ENCODE measurements around the gene DCAF11.

The DCAF11 gene

DNA sequence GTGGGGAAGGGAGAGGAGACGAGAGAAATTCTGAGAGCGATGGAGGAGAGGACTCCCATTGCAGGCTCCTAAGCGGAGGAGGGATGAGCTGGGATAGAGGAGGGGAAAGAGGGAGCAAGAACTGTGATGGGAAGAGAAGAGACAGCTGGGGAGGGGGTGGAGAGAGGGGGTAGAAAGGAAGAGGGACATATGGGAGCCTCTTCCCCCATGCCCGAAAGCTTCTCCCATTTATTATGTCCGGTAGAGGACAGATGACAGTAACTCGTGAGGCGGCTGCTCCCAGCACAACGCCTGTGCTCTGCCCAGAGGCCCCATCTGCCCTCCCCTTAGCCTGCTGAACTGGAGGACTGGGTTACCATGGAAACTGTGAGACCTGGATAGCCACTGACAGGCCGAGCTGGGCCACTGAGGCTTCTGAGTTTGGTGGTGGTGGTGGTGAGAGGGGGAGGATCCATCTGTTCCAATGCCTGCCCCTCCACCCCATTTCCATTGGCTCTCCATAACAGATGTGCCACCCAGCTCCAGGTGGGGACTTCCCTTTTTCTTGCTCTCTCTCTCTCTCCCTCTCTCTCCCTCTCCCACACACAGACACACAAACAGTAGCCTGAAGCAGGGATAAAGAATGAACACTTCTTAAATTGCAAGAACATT is 35.0 kb upstream of the DCAF11 start:
- no peak for DNase-seq

DNA sequence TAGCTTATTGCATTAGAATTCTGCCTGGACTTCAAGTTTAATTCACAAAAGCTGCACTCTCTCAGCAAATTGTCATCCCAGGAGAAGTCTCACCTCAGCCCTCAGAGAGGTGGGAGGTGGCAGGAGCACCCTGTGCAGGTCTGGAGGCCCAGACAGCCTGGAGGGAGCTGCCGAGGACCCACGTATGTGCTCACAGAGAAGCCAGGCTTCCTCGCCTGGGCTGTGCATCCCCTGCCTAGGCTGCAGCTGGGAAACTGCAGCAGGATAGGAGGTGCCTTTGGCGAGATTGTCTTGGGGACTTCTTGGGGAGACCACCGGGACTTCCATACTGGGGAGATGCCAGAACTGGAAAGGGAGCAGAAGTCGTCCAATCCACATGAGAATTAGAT is 34.4 kb upstream of the DCAF11 start:
- no peak for DNase-seq

DNA sequence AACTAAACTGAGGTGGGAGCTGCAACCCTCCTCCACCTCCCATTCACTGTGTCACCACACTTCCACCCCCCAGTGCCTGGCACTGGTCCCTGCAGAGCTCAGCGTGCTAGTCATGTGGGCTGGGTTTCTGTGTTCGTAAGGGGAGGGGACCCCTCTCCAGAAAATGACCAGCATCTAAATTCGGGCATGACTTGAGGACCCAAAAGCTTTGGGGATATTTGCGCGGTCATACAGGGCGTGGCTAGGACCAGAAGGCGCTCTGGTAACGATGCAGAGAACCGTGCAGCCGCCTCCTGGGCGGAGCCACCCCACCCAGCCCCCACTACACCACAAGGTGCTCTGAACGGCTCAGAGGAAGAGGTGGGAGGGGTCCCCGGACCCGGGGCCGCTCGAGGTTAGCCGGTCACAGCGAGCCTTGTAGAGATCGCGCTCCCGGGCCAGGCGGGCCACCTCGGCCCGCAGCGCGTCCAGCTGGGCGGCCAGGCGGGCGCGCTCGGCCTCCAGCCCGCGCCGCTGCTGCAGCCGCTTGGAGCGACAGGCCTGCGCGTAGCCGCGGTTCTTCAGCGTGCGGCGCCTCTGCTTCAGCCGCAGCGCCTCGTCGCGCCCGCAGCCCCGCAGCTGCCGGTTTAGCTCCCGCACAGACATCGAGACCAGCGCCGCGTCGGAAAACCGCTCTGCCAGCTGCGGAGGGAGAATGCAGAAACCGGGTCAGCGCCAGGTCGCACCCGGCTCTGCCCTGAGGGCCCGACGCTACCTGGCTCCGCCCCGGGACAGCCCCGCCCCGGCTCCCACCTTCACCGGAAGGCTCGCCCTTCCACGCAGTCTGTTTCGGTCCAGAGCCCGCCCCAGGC is 33.5 kb upstream of the DCAF11 start:
- DNase-seq = peak; percentile 44

DNA sequence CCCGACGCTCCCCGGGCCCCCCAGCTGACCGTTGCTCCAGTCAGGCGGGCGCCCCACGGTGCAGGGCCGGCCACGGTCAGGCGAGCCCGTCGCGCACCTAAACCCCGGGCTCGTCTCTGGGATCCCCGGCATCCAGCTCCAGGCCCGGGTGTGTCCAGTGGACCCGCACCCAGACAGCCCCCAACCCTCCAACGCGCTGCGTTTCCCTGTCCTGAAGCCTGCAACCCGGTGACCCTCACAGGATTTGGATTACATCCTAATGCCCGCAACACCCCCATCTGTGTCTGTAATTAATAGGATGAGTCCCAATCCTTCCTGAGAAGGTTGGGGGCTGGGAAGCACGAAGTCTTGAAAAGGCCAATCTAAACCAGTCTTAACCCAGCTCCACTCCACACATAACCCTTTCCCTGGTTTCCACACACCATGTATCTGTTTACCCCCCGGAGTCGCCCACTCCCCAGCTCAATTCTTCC is 32.8 kb upstream of the DCAF11 start:
- DNase-seq = no peak

DNA sequence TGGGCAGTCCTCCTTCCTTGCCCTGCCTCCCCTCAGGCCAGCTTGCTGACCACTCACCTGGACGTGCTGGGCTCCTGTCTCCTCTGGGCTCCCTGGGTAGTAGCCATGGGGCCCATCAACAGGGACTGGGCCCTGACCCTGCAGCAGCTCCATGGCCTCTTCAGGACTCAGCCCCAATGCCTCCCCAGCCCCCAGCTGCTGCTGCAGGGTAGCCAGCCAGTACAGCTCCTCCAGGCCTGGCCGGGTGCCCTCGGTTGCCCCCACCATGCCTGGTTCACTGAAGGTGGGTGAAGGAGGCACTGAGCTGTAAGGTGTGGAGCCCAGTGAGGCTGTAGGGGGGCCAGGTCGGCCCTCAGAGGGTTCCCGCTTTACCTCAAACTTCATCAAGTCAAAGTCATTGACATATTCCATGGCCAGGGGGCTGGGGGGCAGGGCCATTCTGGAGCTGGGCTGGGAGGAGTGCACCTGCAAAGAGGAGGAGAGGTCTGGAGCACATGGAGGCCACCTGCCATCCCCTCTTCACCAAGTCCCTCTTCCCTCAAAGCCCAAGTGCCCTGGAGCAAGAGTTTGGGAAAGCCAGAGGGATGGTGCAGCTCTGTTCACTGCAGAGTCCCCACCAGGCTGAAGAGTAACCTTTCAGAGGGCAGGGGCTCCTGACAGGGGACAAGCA is 32.0 kb upstream of the DCAF11 start:
- DNase-seq = no peak

DNA sequence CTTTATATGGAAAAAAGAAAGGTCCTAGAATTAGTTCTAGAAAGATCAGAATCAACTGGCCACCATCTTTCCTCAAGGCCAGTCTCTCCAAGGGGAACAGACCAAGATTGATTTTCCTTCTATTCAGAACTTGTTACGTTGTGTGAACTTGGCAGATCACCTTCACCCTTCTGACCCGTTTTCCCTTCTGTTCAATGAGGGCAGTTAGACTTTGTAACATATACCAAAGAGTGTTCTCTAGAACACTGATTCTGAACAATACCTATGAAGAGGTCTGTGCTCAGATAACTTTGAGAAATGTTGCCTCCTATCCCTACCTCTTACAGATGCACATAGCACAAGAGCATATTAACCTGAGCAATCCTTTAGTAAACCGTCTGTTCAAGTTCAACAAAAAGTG is 31.1 kb upstream of the DCAF11 start:
- no peak for DNase-seq

DNA sequence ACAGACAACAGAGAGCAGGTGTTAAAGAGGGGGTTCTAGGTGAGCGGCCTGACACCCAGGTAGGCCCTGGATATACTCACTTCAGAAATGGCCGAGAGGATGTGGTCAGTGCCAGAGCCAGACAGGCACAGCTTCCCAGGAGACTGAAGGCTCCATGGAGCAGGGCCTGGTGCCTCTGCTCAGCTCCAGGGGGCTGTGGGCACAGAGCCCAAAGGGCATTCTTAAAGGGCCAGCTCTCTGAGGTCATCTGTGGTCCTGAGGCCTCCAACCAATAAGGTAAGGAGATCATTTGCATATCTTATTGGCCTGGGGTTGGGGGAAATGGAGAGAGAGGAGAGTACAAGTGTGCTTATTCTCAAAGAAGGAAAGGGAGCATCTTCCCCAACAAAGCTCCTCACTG is 30.1 kb upstream of the DCAF11 start:
- DNase-seq = no peak

DNA sequence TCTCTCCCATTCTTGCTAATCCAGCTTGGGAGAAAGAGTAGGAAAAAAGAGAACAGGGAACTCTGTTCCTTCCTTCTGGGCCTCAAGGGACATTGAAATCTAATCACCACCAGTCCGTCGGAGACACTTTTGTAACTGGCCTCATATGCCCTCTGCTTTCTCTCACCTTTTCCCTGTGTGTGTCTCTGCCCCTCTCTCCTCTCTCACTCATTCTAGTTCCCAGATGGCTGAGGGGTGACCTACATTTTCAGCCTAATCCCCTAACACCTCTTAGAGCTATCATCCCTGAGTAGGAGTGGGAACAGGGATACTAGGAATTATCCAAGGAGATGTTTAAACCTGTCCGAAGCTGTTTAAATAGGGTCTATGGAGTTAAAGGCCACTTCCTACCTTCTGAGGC is 29.4 kb upstream of the DCAF11 start:
- no peak for DNase-seq

DNA sequence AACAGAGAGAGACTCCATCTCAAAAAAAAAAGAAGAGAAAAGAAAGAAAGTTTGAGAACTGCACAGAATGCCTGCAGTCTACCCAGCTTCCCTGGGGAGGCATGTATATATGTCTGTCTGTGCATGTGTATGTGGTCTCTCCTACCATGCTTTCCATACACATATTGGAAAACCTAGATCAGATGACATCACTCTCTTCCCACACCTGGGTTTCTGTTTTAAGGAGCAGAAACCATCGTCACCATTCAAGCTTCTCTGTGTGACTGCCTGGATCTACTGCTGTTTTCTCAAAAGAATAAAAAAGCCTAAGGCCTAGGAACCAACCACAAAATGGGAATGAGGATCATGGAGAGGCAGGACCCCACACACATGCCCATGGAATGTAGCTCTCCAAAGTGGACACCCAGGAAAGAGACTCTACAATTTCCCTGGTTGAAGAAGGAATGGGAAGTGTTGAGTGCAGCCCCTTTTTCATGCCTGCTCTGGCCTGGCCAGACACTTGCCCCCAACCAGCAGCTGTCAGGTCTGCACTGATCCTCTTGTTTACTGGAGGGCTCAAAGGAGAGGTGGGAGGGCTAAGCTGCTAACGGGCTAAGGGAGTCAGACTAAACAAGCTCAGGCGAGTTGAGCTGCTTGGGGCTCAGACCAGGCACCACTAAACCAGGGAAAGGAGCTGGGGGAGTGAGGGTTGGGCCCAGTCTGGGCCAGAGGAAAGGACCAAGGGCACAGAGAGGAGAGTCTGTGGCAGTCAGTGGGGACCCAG is 28.2 kb upstream of the DCAF11 start:
- DNase-seq = no peak

DNA sequence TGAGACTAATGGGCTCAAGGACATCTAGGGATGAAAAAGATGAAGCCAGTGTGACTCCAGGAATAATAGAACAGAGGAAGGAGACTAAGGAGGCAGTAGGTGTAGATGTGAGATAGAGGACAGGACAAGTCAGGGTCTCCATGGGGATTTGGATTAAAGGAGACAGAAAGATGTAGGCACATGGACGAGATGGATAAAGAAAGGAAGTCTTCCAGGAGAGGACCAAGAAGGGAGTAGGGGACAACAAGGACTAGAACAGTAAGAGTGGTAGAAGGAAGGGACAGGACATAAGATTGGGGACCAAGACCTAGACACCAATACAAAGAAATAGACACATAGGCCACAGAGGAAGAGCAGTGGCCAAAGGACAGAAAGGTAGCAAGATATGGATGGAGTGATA is 27.6 kb upstream of the DCAF11 start:
- no peak for DNase-seq

DNA sequence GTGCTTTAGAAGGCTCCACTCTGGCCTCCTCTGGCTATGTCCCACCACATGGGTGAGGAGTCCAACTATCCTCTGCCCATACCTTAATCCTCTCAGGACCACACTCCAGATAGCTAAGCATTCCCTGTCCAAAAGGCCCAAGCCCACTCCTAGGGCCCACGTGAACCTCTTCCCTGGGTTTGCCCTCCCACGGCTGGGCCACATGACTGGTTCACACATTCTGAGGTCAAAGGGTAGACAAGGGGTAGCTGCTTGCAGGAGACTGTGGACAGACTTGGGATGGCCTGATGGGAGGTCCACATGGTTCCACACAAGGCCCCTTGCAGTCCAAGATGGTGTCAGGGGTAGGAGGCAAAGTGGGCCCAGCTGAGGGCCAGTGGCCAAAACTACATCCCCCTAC is 26.5 kb upstream of the DCAF11 start:
- DNase-seq = no peak

DNA sequence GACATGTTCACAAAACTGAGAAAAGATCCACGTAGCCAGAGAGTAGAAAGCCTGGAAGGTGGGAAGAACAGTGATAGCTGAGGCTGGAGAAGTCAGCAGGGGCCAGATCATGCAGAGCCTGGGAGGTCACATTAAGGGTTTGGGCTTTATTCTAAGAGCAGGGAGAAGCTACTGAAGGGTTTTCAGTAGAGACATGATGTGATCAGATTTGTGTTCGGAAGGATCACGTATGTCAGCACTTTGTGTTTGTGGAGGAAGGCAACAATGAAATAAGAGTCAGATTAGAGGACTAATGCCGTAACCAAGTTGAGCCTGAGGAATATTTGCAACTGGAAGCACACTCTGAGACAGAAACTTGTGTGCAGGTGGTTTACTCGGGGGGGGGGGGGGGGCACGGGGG is 24.7 kb upstream of the DCAF11 start:
- no peak for DNase-seq

DNA sequence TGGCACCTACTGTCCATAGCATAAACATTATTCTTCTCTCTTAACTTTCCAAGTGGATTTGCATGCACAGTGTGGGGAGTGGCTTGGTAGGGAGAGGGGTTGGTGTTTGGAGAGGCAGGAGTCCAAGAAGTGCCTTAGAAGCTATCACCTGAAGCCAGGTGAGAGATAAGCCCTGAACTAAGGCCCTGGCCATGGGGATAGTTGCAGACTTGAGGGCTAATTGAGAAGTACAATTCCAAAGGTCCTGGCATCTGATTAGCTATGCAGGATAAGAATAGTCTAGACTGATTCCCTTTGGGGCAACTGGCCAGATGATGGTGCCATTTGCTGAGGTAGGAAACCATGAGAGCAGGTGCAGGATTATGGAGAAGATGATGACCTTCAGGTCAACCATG is 22.5 kb upstream of the DCAF11 start:
- no peak for DNase-seq

DNA sequence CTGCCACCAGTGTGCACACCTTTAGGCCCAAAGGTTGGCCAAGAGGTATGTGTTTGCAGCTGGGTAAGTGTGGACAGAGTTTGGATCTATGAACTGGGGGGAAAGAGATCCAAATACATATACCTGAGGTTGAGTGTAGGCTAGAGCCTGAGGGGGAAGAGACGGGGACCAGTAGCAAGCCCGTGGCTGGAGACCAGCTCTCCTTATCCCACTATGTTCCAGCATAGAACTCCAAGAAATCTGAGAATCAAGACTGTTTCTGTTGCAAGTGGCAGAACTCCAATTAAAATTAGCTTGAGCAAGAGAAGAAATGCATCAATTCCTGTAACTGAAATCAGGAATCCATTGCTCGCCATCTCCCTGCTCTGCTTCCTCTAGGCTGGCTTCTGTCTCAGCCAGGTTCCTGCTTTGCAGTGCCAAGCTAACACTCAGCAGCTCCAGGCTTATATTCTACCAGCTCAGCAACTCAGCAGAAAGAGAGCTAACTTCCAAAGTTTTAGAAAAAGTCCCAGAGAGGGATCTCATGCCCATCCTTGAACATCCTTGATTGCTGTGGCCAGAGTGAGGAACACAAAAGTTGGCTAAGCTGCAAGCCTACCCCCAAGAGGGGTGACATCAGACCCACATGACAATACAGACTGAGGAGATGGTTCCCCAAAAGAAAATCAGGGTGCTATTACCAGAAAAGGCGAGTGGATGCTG is 21.9 kb upstream of the DCAF11 start:
- peak; percentile 38 for DNase-seq

DNA sequence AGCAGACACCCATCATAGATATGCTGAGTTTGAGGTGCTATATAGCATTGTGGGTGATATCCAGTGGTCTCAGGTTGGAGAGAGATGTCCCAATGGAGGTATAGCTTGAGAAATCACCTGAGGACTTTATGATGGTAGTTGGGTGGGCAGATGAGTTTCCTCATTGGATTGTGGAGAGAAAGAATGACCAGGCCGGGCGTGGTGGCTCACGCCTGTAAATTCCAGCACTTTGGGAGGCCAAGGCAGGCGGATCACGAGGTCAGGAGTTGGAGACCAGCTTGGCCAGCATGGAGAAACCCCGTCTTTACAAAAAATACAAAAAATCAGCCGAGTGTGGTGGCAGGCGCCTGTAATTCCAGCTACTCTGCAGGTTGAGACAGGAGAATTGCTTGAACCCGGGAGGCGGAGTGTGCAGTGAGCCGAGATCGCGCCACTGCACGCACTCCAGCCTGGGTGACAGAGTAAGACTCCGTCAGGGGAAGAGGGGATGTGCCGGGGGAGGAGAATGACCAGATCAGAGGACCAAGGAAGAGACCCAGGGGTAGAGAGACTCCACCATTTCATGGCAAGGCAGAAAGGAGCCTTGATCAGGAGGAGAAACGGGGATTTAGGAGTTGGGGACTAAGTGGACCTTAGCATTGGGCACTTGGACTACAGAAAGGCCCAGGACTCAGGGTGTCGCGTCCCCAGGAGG is 21.2 kb upstream of the DCAF11 start:
- no peak for DNase-seq

DNA sequence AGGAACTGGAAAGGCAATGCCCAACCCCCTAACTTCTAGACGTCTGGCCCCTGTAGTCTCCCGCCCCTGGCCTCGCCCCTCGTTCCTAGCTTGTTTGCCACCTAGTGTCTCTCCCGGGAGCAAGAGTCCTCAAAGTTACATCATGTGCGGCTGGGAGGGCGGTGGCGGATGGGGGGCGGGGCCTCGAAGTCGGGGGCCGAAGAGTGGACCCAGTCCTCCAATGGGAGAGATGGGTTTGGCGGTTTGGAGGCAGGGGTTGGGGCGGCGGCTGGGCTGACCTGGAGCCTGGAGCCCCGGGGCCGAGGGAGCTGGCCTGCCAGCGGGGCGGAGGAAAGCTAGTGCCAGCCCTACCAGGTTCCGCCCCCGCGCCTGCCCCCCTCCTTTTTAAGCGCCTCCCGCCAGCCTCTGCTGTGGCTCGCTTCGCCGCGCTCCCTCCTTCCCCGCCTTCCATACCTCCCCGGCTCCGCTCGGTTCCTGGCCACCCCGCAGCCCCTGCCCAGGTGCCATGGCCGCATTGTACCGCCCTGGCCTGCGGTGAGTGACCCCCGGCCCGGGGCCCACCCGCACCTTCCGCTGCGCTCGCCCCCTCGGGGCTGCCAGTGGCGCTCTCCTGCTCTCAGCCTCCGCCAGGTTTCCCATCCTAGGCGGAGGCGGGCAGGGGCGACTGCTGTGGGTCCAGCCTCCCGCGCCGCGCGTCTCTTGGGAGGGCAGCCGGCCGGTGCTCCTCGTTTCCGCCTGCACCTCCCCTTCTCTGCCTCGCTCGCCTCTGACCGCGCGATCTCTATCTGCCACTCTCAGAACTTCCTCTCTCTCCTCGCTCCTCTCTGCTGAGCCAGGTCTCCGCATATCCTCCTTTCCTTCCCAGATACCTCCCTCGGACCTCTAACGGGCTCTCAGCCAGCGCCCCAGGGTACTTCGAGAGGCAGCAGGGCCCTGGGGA is 20.4 kb upstream of the DCAF11 start, which contains the start of gene PCK2:
Gene PCK2, plus strand, starts transcription at position 411 of the 940 bp plus-strand sequence. Its CDS starts 95 bp downstream, at position 506.
- peak; percentile 89 for DNase-seq

DNA sequence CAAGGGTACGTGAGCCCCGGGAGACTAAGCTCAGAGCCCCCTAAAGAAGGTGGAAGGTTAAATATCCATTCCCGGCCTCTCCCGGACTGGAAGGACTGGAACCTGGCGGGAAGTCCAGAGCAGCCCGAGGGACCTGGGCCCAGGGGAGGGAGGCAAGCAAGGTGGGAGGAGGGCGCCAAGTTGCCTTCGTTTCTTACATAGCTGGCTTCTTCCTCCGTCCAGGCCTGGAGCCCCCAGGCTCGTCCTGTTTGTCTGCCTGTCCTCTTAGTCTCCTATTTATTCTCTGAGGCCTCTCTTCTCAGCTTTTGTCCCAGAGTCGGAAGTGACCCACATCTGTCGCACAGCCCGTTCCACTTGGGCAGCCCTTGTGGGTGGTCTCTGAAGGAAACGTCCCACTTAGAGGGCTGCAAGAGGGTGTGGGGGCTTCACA is 19.7 kb upstream of the DCAF11 start:
- no peak for DNase-seq

DNA sequence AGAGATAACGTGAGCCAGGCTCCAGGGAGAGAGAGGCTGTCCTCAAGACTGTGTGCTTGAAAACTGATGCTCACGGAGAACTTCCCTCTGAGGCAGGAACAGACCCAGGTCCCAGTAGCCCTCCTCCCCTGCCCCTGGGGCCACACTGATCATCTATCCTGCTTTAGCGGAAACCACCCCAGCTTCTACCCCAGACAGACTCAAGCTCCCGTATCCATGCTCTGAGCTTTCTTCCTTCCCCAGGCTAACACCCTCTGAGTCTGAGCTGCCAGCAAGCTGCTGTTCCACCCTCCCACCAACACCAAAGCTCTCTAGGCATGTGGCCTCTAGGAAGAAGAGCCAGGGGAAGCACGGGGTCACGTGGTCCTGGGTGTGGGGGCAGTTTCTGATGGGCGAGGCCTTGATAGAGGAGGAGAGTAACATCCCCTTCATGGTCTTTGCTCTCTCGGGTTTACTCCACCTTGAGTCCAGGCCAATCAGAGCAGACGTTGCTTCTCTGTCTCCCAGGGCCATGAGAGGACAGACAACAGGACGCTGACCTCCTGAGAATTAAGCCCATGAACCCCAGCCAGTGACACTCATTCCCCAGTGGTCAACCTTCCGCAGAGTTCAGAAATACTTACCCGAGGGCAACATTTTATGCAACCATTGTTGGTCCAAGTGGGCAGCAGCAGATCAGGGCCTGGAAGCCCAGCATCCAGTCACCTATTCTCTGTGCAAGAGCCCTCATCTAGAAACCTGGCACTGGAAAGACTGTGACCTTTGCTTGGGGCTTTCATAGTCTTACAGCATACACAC is 19.1 kb upstream of the DCAF11 start:
- no peak for DNase-seq

DNA sequence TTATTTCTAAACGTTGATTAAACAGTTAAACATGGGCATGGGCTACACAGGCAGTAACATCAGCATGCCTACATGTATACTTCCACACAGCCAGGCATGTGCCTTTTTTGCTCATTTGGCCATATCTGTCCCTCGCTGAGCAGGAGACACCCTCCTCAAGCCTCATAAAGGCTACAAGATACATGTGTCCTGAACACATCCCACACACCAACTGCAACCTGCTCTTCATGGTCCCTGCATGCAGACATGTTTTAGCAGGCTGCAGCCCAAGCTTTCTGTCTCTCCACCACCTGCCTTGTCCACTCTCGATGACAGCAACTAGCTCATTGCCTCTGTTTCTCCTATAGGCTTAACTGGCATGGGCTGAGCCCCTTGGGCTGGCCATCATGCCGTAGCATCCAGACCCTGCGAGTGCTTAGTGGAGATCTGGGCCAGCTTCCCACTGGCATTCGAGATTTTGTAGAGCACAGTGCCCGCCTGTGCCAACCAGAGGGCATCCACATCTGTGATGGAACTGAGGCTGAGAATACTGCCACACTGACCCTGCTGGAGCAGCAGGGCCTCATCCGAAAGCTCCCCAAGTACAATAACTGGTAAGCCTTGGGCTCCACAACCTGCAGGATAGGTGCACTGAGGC is 17.9 kb upstream of the DCAF11 start:
- no peak for DNase-seq
